Measurements from ENCODE around the gene LDB2.

GRCh38 chr4:16572631-16573030, 325.8 kb downstream of the LDB2 start:
- TF ChIP-seq FOXA1 (IDR thresholded peaks at IDR 0.05) = no peak
- TF ChIP-seq SUZ12 (IDR thresholded peaks at IDR 0.05) = no peak
- no peak for TF ChIP-seq PKNOX1 (IDR thresholded peaks at IDR 0.05)
- no peak for TF ChIP-seq L3MBTL2 (conservative IDR thresholded peaks at IDR 0.05)
- TF ChIP-seq NFRKB (IDR thresholded peaks at IDR 0.05) = no peak
- no peak for TF ChIP-seq HDGF (IDR thresholded peaks at IDR 0.05; ENCODE audit: borderline replicate concordance)
- TF ChIP-seq ELF4 (IDR thresholded peaks at IDR 0.05) = no peak
